Sigmoid colon (tissue), 7 donors: Measurements from ENCODE around the gene MLLT3. TPM values are rescaled to one million over a fixed set of nuclear protein-coding genes. Genes with fewer than 3 reads are reported as not detected.

Experiments
- DNase-seq: peaks from one replicate; pipeline ENCODE4 v3.0.0-alpha.2; 2019
- H3K27ac ChIP-seq, 4 donors: fragments of 200-600 bp; sonication (generic); one replicate each; pipeline ENCODE4 v1.5.1; 2016 to 2019; ENCODE audit warnings: mild to moderate bottlenecking in 1 of 4
- H3K27me3 ChIP-seq, 3 donors: fragments of 200-600 bp; sonication (generic); one replicate each; pipeline ENCODE4 v1.5.1; 2019; ENCODE audit warnings: mild to moderate bottlenecking in 1 of 3
- H3K36me3 ChIP-seq, 4 donors: fragments of 200-600 bp; sonication (generic); one replicate each; pipeline ENCODE4 v1.5.1; 2016 to 2019
- H3K4me1 ChIP-seq, 4 donors: fragments of 200-600 bp; sonication (generic); one replicate each; pipeline ENCODE4 v1.5.1; 2017 to 2019
- H3K4me3 ChIP-seq, 4 donors: fragments of 200-600 bp; sonication (generic); one replicate each; pipeline ENCODE4 v1.5.1; 2017 to 2019; ENCODE audit warnings: mild to moderate bottlenecking in 2 of 4, moderate library complexity in 1 of 4
- H3K9me3 ChIP-seq, 4 donors: fragments of 200-600 bp in 3 of 4; sonication (generic) in 3 of 4; one replicate each; pipeline versions ENCODE4 v1.5.1 to v1.6.1; 2013 to 2019
- CTCF ChIP-seq, 4 experiments: fragments of 450-650 bp in 3 of 4; fragments of 200-600 bp in 1 of 4; IDR thresholded peaks; one replicate each; pipeline ENCODE4 v1.5.1; 2016 to 2019; ENCODE audit warnings: antibody characterized with exemption in 4 of 4, mild to moderate bottlenecking in 3 of 4, moderate library complexity in 2 of 4
- EP300 ChIP-seq, 4 donors: sonication (generic); formaldehyde crosslinking; IDR thresholded peaks; one replicate each; pipeline ENCODE4 v1.6.1; 2017; ENCODE audit warnings: antibody characterized with exemption in 4 of 4
- POLR2A ChIP-seq, 2 donors: fragments of 450-650 bp; IDR thresholded peaks; one replicate each; pipeline ENCODE4 v1.6.1; 2016; ENCODE audit warnings: antibody characterized with exemption in 2 of 2, mild to moderate bottlenecking in 2 of 2, moderate library complexity in 2 of 2
- POLR2AphosphoS5 ChIP-seq, 4 donors: sonication (generic); formaldehyde crosslinking; IDR thresholded peaks; one replicate each; pipeline ENCODE4 v1.6.1; 2017; ENCODE audit warnings: antibody characterized with exemption in 4 of 4
- WGBS, 2 donors: extraction: QIAGEN DNeasy Blood & Tissue Kit; methylation state at CpG; one replicate each; pipeline ENCODE4 v1.1.7; 2013; 5-methylcytosine and 5-hydroxymethylcytosine counted together
- intact Hi-C: fragments of 100-400 bp; cut with DNase I; formaldehyde crosslinking; loops from one replicate; pipeline ENCODE4 v1.15.1; 2023
- polyA plus RNA-seq, 3 donors: library from polyadenylated mRNA; stranded (reverse); fragments of 200-250 nt; gene quantifications; one replicate each; pipeline ENCODE4 v1.2.3, GENCODE V29; 2013
- total RNA-seq, 4 donors: library from RNA; depleted of rRNA; stranded (reverse); fragments of >200 nt; gene quantifications; one replicate each; pipeline ENCODE4 v1.1.0, GENCODE V29; 2016
- donor health status: healthy with polysubstance abuse.
- donor health status: Bipolar disorder and iron deficiency.
- donor health status: healthy.

MLLT3 gene
- total and polyA plus RNA-seq, 7 donors, result 19.0 to 132 (median 25.0) TPM

- H3K4me3 ChIP-seq, result no peak overlapping the region
- TF ChIP-seq POLR2AphosphoS5 (IDR thresholded peaks at IDR 0.05) (no peak), EP300 (IDR thresholded peaks at IDR 0.05) (no peak), CTCF (IDR thresholded peaks at IDR 0.05) (no peak), POLR2A (IDR thresholded peaks at IDR 0.05) (no peak)
- no peaks in the 10 kb centered on the region for H3K36me3 ChIP-seq
- H3K27ac ChIP-seq, result no peak overlapping the region
- intact Hi-C loops, result no loop called here
- WGBS, 2 donors, result 80% methylated on average over 5 of the region's 5 CpGs
- H3K27me3 ChIP-seq, result no peaks in the 10 kb centered on the region
- no peaks in the 10 kb centered on the region for H3K9me3 ChIP-seq
- no peak for DNase-seq
- H3K4me1 ChIP-seq, result no peaks in the 10 kb centered on the region
Observed at GRCh38 chr9:20331095-20331685, 291.1 kb downstream of the MLLT3 start.

GRCh38 chr9:20330688-20331087 lies 291.6 kb downstream of the MLLT3 start:
- TF ChIP-seq CTCF (IDR thresholded peaks at IDR 0.05) (no peak), POLR2A (IDR thresholded peaks at IDR 0.05) (no peak), POLR2AphosphoS5 (IDR thresholded peaks at IDR 0.05) (no peak), EP300 (IDR thresholded peaks at IDR 0.05) (no peak)
- Histone ChIP-seq H3K4me3 (no peak overlapping the region), H3K4me1 (no peaks in the 10 kb centered on the region), H3K27me3 (no peaks in the 10 kb centered on the region), H3K27ac (no peak overlapping the region), H3K36me3 (no peaks in the 10 kb centered on the region), H3K9me3 (no peaks in the 10 kb centered on the region)
- intact Hi-C loops, result no loop called here
- no peak for DNase-seq

- H3K4me1 ChIP-seq, result peaks cover 0 to under 1% (median 0%) of the 10 kb centered on the region in 4 donors
- no peak overlapping the region for H3K27ac ChIP-seq
- no peaks in the 10 kb centered on the region for H3K9me3 ChIP-seq
- no peak for DNase-seq
- 82 to 86% methylated on average over 2 of the region's 2 CpGs for WGBS, 2 donors
- intact Hi-C loops, result no loop called here
- no peaks in the 10 kb centered on the region for H3K36me3 ChIP-seq
- TF ChIP-seq POLR2AphosphoS5 (IDR thresholded peaks at IDR 0.05) (no peak), POLR2A (IDR thresholded peaks at IDR 0.05) (no peak), EP300 (IDR thresholded peaks at IDR 0.05) (no peak), CTCF (IDR thresholded peaks at IDR 0.05) (no peak)
- no peaks in the 10 kb centered on the region for H3K27me3 ChIP-seq
- H3K4me3 ChIP-seq, result no peak overlapping the region
Observed at GRCh38 chr9:20326516-20326915, 295.8 kb downstream of the MLLT3 start.

- intact Hi-C loops, result no loop called here
- TF ChIP-seq POLR2AphosphoS5 (IDR thresholded peaks at IDR 0.05), result no peak
- TF ChIP-seq CTCF (IDR thresholded peaks at IDR 0.05), result no peak
- TF ChIP-seq POLR2A (IDR thresholded peaks at IDR 0.05), result no peak
- TF ChIP-seq EP300 (IDR thresholded peaks at IDR 0.05), result no peak
- DNase-seq, result no peak
- WGBS, 2 donors, result 93% methylated on average over 9 of the region's 9 CpGs
- H3K9me3 ChIP-seq, result no peaks in the 10 kb centered on the region
- H3K27ac ChIP-seq, result no peak overlapping the region
- H3K36me3 ChIP-seq, result no peaks in the 10 kb centered on the region
- H3K4me3 ChIP-seq, result no peak overlapping the region
- no peaks in the 10 kb centered on the region for H3K27me3 ChIP-seq
- peaks cover 0 to 16% (median 13%) of the 10 kb centered on the region in 4 donors for H3K4me1 ChIP-seq
Observed at GRCh38 chr9:20325008-20325407, 297.3 kb downstream of the MLLT3 start.

GRCh38 chr9:20322212-20322611 lies 300.1 kb downstream of the MLLT3 start:
- H3K27ac ChIP-seq, result no peak overlapping the region
- no peak overlapping the region for H3K4me3 ChIP-seq
- H3K9me3 ChIP-seq, result no peaks in the 10 kb centered on the region
- 97% methylated on average over 4 of the region's 4 CpGs for WGBS, 2 donors
- H3K4me1 ChIP-seq, result peaks cover 0 to 42% (median 24%) of the 10 kb centered on the region in 4 donors
- TF ChIP-seq POLR2AphosphoS5 (IDR thresholded peaks at IDR 0.05) (no peak), POLR2A (IDR thresholded peaks at IDR 0.05) (no peak), CTCF (IDR thresholded peaks at IDR 0.05) (no peak), EP300 (IDR thresholded peaks at IDR 0.05) (no peak)
- H3K36me3 ChIP-seq, result no peaks in the 10 kb centered on the region
- H3K27me3 ChIP-seq, result no peaks in the 10 kb centered on the region
- intact Hi-C loops, result no loop called here
- DNase-seq, result no peak
